ENCODE measurements around the gene QRFP.

QRFP gene

DNA sequence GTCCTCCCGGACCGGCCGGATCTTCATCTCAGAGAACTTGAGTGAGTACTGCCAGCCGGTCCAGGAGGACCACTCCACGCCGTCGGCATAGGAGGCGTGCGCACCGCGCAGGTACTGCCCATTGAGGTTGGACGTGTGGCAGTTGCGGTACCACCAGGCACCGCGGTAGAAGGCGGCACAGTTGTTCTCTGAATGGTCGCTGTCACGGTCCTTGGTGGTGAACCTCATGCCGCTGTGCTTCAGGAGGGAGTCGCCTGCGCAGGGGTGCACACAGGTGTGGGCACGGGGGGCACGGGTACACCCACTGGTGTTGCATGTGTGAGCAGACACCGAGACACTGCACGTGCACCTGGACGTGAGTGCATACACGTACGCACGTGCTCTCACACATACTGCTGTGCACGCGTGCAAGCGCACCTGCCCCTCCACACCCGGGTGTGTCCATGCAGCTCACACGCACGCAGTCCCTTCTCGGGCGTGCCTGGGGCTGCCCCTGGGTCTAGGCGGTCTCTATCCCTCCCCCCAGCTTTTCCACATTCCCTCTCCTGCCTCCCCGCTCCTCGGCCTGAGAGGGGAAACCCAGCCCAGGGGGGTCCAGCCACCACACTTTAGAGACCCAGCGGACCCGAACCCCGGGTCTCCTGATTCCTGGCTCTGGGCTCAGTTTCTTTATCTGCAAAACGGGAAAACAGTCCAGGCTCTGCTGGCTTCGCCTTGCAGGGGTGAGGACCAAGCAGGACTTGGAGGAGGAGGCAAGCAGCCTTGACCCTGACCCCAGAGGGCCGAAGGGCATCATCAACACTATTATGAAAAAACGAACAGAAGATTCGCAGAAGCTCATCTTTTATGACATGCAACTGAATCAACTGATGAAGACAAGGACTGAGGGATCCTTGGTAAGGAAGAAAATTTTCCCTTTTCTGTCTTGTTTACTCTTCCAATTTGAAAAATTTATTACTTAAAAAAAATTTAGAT is 7.7 kb upstream of the QRFP start:
- no peak for DNase-seq (ENCODE audit: low spot score)

DNA sequence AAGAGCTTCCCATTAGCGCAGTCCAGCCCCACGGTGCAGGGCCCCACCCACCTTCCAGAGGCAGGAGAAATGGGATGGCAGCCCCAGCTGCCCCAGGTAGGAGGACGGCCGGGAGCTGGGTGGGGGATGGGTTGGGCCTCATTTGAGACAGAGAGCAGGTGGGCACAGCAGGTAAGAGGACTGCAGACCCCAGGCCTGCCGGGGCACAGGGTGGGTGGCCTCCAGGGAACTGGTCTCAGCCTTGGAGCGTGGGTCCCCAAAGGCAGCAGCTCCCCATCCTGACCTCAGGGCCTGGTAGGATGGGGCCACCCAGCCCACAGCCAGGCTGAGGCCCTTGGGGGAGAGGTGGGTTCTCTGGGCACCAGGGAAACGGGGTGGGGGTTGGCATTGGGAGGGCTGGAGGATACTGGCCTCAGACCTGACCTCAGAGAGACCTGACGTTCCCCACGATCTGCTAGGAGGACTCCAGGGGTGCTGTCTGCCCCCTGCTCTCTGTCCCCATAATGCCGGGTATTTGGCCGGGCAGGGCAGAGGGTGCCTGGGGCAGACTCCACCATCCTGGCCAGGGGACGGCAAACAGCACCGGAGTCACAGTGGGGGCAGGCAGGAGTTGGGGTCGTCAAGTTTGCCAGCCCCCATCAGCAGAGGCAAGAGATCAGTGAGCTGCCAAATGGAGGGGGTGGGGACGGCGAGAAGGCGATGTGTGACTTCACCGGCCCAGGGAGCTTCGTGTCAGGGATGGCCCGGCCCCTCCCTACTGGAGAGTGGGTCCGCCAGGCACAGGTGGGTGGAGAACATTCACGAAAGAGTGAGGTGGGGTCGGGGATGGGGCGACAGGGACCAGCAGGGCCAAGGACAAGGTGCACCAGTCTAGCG is 6.8 kb upstream of the QRFP start:
- DNase-seq (ENCODE audit: low spot score) = no peak

DNA sequence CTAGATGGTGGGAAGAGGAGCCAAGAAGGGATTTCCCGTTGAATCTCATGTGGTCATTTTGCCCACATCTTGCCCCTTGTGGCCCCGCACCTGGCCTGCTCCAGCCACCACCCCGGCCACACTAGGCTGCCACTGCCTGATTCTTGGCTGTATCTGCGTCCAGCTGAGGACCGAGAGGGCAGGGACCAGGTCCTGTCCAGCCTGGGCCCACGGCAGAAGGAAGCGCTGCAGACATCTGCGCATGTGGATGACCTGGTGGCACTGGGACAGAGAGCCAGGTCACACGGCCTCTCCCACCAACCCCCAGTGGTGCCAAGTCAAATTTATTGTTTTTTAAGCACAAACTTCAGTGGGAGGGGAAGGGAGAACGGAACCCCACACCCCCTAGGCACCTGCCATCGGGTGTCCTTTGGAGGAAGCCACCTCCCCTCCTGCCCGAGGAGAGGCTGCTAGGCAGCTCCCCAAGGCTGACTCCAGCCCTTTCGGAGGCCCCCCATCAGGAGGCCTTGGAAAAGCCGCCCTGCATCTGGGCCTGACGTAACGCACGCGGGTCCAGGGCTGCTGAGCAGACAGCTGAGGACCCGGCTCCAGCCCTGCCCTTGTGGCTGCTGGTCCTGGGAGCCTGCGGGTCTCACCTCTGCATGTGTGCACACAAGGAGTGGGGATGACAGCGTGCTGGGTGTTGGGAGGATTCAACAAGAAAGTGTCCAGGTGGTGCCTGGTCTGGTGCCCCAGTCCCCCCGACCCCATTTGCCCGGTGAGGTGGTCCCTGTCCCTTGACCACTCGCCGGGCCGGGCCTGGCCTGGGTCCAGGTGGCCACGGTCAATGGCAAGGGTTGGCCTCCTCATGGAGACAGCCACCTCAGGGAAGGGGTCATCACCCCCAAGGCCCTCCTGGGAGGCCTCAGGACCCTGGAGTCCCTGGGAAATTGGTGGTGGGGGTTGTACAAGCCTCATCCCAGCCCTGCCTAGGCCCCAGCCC is 5.9 kb upstream of the QRFP start:
- no peak for DNase-seq (ENCODE audit: low spot score)

DNA sequence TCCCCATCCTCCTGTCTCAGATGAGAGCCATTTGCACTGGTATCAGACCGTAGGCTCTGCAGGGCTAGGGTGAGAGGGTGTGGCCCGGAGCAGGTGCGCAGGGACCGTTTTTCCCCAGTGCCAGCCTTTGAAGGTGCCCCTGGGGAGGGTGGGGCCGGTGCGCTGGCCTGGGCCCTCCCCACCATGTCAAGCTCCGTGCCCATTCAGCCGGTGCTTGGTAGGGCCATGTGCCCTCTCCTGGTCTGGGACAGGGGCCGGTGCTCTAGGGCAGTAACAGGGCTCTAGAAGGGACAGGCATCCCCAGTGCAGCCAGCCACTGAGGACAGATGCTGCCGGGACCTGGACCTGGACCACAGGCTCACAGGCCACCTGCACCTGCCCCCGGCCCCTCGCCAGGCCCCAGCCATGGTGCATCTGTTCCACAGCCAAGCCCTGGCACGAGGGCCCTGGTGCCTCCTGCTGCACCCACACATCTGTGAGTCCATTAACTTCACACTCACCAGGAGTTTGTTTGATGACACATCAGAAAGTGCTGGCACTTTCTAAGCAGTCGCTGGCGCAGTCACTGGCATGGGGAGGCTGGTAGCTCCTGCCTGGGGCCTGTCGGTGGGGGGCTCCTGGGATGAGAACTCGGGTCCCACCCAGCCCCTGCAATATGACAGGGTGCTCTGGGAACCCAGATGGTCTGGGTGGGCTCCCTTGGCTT is 5.0 kb upstream of the QRFP start:
- DNase-seq (ENCODE audit: low spot score) = no peak

DNA sequence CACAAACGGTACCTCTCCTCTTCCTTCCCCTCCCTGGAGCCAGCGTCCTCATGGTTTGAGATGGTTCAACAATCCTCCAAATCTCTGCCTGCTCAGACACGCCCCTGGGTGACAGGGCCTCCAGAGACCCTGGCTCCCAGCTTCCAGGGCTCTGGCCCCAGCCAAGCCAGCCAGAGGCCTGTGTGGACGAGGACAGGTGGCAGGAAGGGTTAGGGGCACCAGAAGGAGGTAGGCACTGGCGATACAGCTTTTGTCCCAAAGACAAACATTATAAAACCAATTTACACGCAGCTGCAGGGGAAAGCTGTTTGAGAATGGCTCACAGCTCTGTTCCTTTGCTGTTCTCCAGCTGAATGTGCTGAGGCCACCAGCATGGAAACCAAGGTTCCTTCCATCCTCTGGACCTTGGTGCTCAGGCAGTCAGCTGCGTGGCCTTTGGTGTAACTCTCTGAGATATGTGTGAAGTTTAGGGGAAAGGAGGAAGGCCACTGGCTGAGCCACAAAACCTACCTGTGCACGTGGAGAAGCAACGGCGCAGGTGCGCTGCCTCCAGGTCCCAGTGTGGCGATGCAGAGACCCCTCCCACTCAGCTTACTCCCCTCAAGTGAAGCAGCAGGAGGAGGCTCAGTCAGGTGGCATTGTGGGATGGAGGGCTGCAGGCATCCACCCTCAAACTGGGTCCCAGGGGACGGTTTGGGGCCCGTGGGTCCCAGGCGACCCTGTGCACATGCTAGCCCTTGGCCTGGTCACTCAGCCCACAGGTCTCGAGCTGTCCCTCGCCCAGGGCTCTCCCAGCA is 4.3 kb upstream of the QRFP start:
- no peak for DNase-seq (ENCODE audit: low spot score)

DNA sequence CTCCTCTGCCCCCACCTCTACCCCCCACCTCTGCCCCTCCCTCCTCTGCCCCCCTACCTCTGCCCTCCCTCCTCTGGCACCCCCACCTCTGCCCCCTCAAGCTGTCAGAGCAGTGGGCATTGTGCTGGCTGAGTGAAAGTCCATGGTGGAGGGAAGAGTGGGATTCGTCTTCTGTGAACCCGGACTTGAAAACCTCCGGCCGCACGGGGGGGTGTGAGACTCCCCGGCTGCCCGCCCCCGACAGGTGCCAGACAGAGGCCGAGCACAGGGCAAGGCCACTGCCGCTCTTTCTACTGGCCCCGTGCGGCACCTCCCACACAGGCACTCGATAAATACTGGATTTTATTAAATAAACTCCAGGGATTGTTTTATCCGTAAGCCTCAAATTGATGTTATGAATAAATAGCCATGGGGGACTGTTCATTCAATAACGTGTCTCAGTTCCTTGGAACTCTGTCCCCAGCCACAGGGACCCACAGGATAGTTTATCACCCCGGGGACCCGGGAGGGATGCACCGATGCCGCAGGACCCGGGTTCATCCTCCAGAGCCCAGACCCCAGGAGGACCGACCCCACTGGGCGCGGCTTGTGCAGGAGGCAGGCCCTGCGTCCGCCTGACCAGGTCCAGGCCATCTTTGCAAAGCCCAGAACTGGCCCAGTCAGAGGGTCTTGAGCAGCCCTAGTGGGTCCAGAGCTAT is 2.6 kb upstream of the QRFP start:
- DNase-seq (ENCODE audit: low spot score) = no peak

DNA sequence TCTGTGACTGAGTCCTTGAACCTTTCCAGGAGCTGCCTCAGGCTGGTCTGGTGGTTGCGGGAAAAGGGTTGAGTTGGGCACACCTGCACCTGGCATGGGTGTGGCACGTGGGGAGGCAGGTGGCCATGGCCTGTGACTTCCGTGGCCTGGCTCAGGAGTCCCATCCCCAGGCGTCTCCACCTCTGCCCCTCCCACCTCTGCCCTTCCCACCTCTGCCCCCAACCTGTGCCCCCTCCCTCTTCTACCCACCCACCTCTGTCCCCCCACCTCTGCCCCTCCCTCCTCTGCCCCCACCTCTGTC is 1.9 kb upstream of the QRFP start:
- DNase-seq (ENCODE audit: low spot score) = no peak

DNA sequence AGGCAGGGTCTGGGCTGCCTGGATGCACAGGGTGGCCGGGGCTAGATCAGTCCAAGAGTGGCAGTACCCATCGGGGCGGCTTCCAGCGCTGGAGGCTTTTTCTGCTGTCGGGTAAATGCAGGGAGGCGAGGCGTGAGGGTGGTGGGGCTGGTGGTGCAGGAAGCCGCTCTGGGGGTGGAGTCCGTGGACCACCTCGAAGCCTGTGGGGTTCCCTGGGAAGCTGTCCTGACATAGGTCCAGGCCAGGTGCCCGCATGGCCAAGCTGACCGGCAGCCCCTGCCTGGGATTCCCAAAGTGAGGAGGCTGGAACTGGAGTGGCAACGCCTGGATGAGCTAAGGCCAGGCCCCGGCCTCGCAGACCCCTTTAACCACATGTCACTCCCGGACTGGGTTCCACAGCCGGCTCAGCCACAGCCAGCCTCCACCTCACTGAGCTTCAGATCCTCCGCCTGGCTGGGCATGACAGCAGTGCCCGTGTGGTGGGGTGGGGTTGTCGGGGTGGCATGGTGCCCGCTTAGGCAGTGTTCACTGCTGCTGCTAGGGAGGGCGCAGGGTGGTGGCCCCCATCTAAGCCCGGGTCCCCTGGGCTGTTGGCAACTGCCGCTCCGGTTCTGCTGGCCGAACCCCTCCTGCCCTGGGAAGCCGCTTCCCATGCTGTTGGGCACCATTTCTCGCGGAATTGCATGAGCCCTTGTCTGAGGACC is 1.4 kb upstream of the QRFP start:
- no peak for DNase-seq (ENCODE audit: low spot score)

DNA sequence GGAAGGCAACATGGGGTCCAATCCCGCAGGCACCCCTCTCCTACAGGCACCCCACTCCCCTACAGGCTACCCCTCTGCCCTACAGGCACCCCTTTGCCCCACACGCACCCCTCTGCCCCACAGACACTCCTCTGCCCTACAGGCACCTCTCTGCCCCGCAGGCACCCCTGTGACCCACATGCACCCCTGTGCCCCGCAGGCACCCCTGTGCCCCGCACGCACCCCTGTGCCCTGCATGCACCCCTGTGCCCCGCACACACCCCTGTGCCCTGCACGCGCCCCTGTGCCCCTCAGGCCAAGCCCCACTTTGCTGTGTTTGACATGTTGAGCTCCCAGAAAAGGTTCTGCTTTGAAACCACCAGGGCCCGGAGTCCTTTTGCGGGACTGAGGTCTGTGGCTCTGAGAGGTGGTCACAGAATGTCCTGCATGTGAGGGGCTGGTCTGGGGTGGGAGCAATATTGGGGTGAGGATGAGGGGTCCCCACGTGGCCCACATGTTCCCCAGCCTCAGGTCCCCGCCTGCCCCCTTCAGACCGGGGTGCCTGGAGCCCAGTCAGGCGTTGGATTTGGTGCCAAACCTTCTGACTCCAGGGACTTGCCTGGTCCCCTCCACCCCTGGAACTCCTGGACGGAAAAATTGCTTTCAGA is 616 bp upstream of the QRFP start:
- DNase-seq (ENCODE audit: low spot score) = no peak

DNA sequence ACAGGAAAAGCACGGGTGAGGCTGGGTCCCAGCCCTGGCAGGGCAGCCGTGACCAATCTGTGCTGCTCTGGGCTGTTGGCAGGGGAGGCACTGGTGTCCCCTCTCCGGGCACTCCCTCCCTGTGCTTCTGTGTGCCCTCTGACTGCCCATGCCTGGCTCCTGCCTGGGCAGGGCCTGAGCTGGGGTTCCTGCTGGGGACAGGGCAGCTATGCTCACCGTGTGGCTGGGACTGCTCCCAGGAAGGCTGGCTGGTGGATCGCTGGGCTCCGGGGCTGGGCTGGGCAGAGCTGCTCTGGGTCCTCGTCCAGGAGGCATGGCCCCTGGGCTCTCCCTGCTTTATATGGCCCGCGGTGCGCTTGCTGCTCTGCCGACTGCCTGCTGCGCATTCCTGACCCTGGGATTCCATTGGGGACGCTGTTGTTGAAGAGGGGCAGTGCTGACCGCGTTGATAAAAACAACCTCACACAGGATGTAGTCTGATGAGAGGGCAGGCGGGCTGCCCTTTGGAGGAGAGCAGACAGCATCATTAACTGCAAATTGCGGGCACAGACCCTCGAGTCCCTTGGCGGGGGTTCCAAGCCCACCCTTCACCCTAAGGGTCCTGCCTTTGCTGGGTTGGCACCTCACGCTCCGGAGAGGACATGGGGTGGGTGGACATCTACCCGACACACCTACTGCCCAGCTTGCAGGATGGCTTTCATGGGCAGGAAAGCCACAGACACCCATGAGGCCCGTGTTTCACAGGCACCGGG is 955 bp downstream of the QRFP start:
- no peak for DNase-seq (ENCODE audit: low spot score)

DNA sequence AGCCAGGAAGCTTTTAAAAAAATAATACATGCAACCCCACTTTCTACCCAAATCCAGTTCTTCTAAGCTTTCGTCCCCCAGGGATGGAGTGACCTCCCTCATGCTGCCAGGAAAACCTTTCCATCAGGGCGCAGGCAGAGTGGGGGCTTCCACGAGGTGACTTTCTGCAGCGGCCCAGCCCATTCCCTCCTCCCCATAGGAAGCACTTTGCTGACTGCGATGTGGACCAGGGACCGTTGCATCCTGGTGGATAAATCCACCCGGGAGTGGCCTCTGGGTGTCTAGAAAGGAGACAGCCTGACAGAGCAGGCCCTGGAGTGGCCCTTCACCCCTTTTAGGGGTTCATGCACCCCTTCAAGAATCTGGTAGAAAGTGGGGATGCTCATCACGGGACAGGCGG is 1.6 kb downstream of the QRFP start:
- no peak for DNase-seq (ENCODE audit: low spot score)

DNA sequence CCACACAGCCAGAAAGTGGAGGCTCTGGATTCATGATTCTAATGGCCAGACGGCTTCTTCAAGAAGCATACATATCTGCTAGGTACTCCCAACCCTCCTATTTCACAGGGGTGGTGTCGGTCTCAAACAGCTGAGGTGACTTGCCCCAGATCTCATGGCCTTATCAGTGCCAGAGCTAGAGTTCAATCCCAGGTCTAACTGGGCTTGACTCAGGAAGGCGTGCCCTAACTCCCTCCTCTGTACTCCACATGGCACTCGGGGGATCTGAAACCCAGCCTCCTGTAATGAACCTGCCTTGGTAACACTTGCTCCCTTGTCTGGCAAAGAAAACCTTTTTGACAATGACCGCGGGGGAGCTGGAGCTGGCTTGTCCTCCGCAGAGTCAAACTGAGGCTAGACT is 2.1 kb downstream of the QRFP start:
- no peak for DNase-seq (ENCODE audit: low spot score)

DNA sequence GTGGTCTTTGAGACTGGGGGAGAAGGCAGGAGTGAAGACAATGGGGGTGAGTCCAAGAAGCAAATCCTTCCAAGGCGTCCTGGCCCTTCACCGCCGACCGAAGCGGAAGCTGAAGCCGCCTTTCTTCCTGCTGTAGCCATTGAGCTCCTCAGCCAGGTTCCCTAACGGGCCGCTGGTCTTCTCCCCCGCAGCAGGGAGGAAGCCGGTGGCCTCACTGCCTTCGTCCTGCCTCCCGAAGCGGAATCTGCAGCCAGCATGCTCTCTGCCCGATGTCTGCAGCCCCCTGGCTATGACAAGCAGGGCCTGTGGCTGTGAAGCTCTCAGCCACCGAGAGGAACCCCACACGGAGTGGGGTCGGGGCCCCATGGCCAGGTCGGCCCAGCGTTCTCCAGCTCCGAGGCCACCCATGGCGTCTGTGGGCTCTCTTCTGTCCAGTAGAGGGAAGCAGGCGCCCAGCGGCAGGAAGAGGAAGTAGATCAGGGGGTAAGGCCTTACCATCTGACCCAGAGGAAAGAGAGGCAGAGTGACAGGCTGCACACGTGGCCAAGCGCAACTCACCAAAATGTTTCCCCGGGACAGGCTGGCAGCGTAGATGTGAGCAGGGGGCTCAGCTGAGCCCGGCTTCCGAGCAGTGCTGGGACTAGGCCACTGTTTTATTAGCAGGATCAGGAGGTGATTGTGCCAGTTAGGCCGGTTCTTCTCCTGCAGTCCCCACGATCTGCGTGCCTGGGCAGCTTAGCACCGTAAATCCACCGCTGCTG is 3.1 kb downstream of the QRFP start:
- DNase-seq (ENCODE audit: low spot score) = no peak

DNA sequence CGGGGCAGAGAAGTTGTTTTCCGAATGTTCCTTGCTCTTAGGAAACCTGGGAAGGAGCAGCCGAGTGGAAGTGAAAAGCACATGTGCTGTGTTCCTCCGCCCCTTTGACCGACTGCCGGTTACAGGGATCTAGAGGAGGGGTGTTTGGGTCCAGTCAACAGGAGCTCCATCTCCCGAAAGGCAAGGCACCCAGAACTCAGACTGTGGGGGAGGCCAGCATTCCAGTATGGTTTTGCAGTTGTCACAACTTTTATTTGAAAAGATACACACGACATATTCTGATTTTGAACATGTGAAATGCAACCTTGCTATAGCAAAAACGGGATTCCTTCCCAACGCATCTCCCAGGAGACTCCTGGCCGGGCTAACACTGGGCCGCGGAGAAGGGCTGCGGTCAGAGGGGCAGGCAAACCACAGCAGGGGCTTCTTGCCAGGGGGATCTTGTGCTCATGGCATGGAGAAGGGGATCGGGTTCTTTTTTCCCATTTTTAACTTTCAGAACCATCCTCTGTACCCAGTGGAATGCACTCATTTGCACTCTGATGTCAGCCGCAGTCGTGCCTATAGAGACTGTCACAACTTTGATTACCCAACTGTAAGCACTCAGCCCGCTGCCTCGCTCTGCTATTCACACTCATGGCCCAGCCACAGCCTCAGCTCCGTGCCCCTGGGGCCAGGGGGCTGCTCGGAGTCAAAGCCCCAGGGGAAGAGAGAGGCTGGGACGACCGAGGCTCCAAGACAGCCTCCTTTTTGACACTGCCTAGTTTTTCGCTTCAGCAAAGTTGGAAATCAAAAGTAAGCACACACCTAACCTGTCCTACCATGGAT is 3.9 kb downstream of the QRFP start:
- no peak for DNase-seq (ENCODE audit: low spot score)

DNA sequence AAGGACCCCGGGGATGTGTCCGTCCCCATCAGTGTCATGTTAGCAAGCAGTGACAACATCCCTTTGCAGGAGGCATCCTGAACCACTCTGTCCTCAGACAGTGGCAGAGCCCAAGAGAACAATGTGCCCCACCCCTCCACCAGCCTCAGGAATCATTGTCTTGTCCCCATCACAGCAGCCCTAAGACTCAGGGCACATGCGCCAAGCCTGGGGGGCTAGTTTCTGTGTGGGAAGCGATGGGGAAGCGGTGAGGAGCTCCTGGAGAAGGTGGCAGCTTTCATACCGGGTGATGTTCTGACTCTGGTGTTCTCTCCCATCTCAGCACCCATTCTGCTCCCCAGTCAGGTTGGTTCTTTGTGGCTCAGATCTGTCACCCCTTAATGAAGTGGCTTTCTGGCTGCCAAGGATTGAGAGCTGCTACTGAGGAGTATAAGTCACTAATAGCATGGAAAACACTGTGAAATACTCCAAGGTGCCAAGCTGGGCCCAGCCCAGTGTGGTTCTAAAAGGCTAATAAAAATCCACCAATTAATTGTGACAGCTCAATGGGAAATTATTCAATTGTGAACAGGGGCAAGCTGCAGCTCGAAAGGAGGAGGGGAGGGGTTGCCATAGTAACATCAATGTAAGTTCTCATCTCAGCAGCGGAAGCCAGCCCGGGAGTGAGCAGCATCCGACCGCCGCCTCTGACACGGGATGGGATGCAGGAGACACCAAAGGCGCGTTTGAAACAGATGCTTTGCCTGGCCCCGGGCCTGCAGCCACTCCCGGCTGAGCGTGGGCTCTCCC is 4.7 kb downstream of the QRFP start:
- DNase-seq (ENCODE audit: low spot score) = no peak
